Measurements from ENCODE around the gene LRP8. TPM values are rescaled to one million over a fixed set of nuclear protein-coding genes. Genes with fewer than 3 reads are reported as not detected.

LRP8 gene
- polyA plus RNA-seq, 2 of the 4 experiments (the other 2 are of a cell fraction) = 32.6 to 46.1 TPM

DNA sequence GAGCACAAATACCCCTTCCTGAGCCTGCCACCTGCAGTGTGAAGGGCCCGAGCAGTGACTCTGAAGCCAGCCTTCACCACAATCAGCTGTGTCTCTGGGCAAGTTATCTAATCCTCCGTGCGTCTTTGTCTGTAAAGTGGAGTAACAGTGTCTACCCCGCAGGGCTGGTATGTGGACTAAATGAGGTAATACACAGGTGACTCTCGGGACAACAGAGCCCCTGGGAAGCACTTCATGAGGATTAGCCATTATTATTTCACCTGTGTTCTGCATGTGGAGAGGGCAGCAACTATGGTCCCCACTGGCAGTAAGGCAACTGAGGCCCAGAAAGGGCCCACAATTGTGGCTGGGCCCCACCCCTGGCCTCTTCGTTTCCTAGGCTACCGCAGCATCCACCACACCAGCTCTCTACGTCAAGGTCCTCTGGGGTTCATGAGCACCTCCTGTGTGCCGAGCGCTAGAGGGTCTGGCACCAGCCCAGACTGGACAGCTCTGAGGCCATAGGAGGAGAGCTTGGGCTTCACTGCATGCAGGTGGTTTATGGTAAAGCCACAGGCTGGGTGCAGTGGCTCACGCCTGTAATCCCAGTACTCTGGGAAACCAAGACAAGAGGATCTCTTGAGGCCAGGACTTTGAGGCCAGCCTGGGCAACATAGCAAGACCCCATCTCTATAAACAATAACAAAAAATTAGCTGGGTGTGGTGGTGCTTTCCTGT, 41.3 kb upstream of the LRP8 start (continued):
- TF ChIP-seq, protein P1, sequence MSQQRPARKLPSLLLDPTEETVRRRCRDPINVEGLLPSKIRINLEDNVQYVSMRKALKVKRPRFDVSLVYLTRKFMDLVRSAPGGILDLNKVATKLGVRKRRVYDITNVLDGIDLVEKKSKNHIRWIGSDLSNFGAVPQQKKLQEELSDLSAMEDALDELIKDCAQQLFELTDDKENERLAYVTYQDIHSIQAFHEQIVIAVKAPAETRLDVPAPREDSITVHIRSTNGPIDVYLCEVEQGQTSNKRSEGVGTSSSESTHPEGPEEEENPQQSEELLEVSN (IDR thresholded peaks at IDR 0.05; ENCODE audit: borderline replicate concordance, low read depth) = no peak
- TF ChIP-seq CBX8 (IDR thresholded peaks at IDR 0.05) (no peak), ZFP36 (IDR thresholded peaks at IDR 0.05; ENCODE audit: borderline replicate concordance, partially characterized antibody) (no peak), MYC (IDR thresholded peaks at IDR 0.05; ENCODE audit: borderline replicate concordance, low read length) (no peak)

DNA sequence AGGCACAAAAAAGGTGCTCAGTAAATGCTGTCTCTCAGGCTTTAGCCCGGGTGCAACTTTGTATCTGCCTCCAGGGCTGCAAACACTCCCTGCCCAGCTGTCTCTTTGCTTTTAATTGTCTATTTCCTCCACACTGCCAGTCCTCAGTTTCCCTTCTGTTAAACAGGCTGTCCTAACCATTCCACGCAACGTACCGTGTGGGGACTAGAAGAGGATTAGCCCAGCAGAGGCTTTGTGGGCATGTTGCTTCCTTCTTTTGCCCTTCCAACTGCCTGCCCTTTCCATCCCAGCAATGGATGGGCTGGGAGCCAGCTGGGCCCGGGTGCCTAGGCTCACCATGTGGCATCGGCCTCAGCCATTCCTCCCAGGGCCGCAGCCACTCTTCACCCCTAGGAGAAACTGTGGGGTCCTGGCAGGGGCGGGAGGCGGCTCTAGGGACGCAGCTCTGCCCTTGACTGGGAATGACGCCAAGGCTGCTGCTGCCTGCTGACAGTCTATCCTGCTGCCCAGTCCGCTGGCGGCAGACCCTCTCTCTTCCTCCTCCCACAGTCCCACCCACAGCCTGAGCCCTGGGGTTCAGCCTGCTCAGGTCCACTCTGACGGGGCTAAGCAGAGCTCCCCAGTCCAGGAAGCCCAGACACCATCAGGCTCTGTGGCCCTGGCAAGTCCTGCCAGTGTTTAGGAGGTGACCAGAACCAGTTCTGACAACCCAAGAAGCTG, 40.6 kb upstream of the LRP8 start:
- FAIRE-seq (no peak), DNase-seq (ENCODE audit: low read depth in 1 of 2, low spot score in 1 of 2) (no peak), ATAC-seq (no peak)
- H3K4me3 ChIP-seq = no peak overlapping the region
- ChIA-PET POLR2A (no interaction called here), CTCF (interaction anchor here (0.9 kb wide), 1 partner anchor 33 kb away, joined by 3 read pairs; no protein-coding TSS in a partner anchor)
- no peaks in the 10 kb centered on the region for H3K4me1 ChIP-seq
- H3K9me3 ChIP-seq = no peaks in the 10 kb centered on the region
- H3K27ac ChIP-seq = no peak overlapping the region
- TF ChIP-seq, protein P2, sequence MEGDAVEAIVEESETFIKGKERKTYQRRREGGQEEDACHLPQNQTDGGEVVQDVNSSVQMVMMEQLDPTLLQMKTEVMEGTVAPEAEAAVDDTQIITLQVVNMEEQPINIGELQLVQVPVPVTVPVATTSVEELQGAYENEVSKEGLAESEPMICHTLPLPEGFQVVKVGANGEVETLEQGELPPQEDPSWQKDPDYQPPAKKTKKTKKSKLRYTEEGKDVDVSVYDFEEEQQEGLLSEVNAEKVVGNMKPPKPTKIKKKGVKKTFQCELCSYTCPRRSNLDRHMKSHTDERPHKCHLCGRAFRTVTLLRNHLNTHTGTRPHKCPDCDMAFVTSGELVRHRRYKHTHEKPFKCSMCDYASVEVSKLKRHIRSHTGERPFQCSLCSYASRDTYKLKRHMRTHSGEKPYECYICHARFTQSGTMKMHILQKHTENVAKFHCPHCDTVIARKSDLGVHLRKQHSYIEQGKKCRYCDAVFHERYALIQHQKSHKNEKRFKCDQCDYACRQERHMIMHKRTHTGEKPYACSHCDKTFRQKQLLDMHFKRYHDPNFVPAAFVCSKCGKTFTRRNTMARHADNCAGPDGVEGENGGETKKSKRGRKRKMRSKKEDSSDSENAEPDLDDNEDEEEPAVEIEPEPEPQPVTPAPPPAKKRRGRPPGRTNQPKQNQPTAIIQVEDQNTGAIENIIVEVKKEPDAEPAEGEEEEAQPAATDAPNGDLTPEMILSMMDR (IDR thresholded peaks at IDR 0.05) = no peak
- TF ChIP-seq, protein P3, sequence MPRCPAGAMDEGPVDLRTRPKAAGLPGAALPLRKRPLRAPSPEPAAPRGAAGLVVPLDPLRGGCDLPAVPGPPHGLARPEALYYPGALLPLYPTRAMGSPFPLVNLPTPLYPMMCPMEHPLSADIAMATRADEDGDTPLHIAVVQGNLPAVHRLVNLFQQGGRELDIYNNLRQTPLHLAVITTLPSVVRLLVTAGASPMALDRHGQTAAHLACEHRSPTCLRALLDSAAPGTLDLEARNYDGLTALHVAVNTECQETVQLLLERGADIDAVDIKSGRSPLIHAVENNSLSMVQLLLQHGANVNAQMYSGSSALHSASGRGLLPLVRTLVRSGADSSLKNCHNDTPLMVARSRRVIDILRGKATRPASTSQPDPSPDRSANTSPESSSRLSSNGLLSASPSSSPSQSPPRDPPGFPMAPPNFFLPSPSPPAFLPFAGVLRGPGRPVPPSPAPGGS (IDR thresholded peaks at IDR 0.05) = no peak
- H3K4me2 ChIP-seq = no peak overlapping the region
- 60% methylated on average over 5 of the region's 14 CpGs for WGBS (ENCODE audit: missing lambda C conversion rate)

DNA sequence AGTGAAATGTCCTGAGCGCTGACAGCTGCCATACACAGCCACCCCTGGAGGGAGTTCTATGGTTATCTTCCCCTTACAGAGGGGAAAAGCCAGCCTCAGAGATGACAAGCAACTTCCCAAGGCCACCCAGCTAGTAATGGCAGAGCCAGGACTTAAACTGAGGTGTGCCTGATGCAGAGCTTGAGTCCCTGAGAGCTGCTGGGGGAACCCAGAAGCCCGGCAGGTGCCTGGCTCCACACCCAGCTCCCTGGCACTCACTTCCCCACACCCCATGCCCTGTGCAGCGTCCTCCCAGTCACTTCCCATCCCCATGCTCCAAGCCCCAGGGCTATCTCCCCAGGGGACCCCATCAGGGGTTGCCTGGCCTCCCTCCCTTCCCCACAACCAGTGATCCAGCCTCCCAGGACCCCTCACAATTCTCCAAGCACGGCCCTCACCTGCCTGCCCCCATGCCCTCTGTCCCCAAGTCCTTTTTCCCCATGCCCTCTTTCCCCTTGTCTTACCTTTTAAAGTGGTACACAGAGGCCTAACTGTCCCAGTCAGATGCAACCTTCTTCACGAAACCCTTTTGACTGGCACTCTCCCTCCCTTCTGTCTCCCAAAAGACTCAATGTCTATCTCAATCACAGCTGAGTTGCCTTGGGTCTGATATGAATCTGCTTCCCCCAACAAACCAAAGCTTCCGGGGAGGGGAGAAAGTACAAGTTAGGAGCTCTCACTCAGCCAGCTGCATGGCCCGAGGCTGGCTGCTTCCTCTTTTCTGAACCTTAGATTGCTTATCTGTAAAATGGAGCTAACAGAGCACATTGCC, 39.8 kb upstream of the LRP8 start:
- ATAC-seq (no peak), FAIRE-seq (no peak), DNase-seq (ENCODE audit: low read depth in 1 of 2, low spot score in 1 of 2) (no peak)
- TF ChIP-seq ZSCAN20 (CRISPR knock-in tag; IDR thresholded peaks at IDR 0.05) = no peak
- no peak for TF ChIP-seq GATA3 (IDR thresholded peaks at IDR 0.05; ENCODE audit: borderline replicate concordance)
- TF ChIP-seq ESRRA (IDR thresholded peaks at IDR 0.05; ENCODE audit: borderline replicate concordance, low read length) = no peak
- TF ChIP-seq, protein P4, sequence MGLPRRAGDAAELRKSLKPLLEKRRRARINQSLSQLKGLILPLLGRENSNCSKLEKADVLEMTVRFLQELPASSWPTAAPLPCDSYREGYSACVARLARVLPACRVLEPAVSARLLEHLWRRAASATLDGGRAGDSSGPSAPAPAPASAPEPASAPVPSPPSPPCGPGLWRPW (IDR thresholded peaks at IDR 0.05) = no peak
- no peak for TF ChIP-seq CEBPB (IDR thresholded peaks at IDR 0.05)
- no peak for TF ChIP-seq HOXB13 (CRISPR knock-in tag; IDR thresholded peaks at IDR 0.05; ENCODE audit: low read depth)
- TF ChIP-seq PHF8 (IDR thresholded peaks at IDR 0.05; ENCODE audit: borderline replicate concordance, low read depth) = no peak
- no peak for TF ChIP-seq EHMT2 (IDR thresholded peaks at IDR 0.05; ENCODE audit: low read depth)
- TF ChIP-seq NFE2L2 (conservative IDR thresholded peaks at IDR 0.05; ENCODE audit: low read length) = no peak
- no peak for TF ChIP-seq CHD4 (IDR thresholded peaks at IDR 0.05; ENCODE audit: borderline replicate concordance)
- TF ChIP-seq, protein P3 (IDR thresholded peaks at IDR 0.05) = no peak
- no peak for TF ChIP-seq RCOR1 (IDR thresholded peaks at IDR 0.05; ENCODE audit: low read depth, low read length)
- no peak for TF ChIP-seq ZFP36 (IDR thresholded peaks at IDR 0.05; ENCODE audit: borderline replicate concordance, partially characterized antibody)
- TF ChIP-seq JUNB (IDR thresholded peaks at IDR 0.05) = no peak
- TF ChIP-seq SREBF2 (IDR thresholded peaks at IDR 0.05) = no peak
- Histone ChIP-seq H3K4me3 (no peak overlapping the region), H3K4me2 (no peak overlapping the region), H3K4me1 (no peaks in the 10 kb centered on the region), H3K27ac (no peak overlapping the region), H3K9me3 (no peaks in the 10 kb centered on the region)
- 56% methylated on average over 7 of the region's 7 CpGs for WGBS (ENCODE audit: missing lambda C conversion rate)
- ChIA-PET CTCF (interaction anchor here (0.9 to 1.0 kb wide), 2 partner anchors 21 to 89 kb away, joined by 3 to 4 read pairs; no protein-coding TSS in a partner anchor), POLR2A (no interaction called here)
